ENCODE results near the gene C1RL.

Gene C1RL

GRCh38 chr12:7103837-7104584 lies 5.0 kb downstream of the C1RL start:
- ATAC-seq (replicated peaks) (no peak), DNase-seq (no peak)
- Mint-ChIP-seq H3K36me3 (ENCODE audit: insufficient read depth) (peaks cover 28% of the 10 kb centered on the region), H3K4me1 (ENCODE audit: low read depth in 2 of 2) (peaks cover 40 to 47% of the 10 kb centered on the region in 2 donors), H3K4me3 (no peak overlapping the region), H3K27me3 (no peaks in the 10 kb centered on the region), H3K27ac (peak overlapping the region in 1 of 2 donors; percentile 39), H3K9me3 (peaks cover 3 to 11% of the 10 kb centered on the region in 2 donors)

- DNase-seq, result no peak
- H3K27me3 Mint-ChIP-seq, result no peaks in the 10 kb centered on the region
- peak overlapping the region; percentile 41 to 70 for H3K27ac Mint-ChIP-seq
- peaks cover 3 to 11% of the 10 kb centered on the region in 2 donors for H3K9me3 Mint-ChIP-seq
- peaks cover 17% of the 10 kb centered on the region for H3K36me3 Mint-ChIP-seq (ENCODE audit: insufficient read depth)
- ATAC-seq (replicated peaks), result no peak
- H3K4me3 Mint-ChIP-seq, result no peak overlapping the region
- H3K4me1 Mint-ChIP-seq (ENCODE audit: low read depth in 2 of 2), result peaks cover 29 to 41% of the 10 kb centered on the region in 2 donors
Measured at GRCh38 chr12:7102582-7102981, 6.4 kb downstream of the C1RL start.

- Mint-ChIP-seq H3K27me3 (no peaks in the 10 kb centered on the region), H3K9me3 (peaks cover 3 to 11% of the 10 kb centered on the region in 2 donors), H3K4me1 (ENCODE audit: low read depth in 2 of 2) (peaks cover 28 to 36% of the 10 kb centered on the region in 2 donors), H3K4me3 (no peak overlapping the region), H3K36me3 (ENCODE audit: insufficient read depth) (peaks cover 17% of the 10 kb centered on the region), H3K27ac (peak overlapping the region; percentile 41 to 70)
- no peak for ATAC-seq (replicated peaks)
- no peak for DNase-seq
Measured at GRCh38 chr12:7101694-7102131, 7.3 kb downstream of the C1RL start.

- H3K9me3 Mint-ChIP-seq, result peaks cover 3 to 9% of the 10 kb centered on the region in 2 donors
- peaks cover 24 to 30% of the 10 kb centered on the region in 2 donors for H3K4me1 Mint-ChIP-seq (ENCODE audit: low read depth in 2 of 2)
- no peaks in the 10 kb centered on the region for H3K27me3 Mint-ChIP-seq
- H3K36me3 Mint-ChIP-seq (ENCODE audit: insufficient read depth), result peaks cover 17% of the 10 kb centered on the region
- peak overlapping the region in 1 of 2 donors; percentile 70 for H3K27ac Mint-ChIP-seq
- ATAC-seq (replicated peaks) (no peak), DNase-seq (no peak)
- H3K4me3 Mint-ChIP-seq, result no peak overlapping the region
Measured at GRCh38 chr12:7101047-7101693, 7.8 kb downstream of the C1RL start.

GRCh38 chr12:7100239-7100638 lies 8.8 kb downstream of the C1RL start:
- no peaks in the 10 kb centered on the region for H3K9me3 Mint-ChIP-seq
- no peaks in the 10 kb centered on the region for H3K27me3 Mint-ChIP-seq
- no peak overlapping the region for H3K27ac Mint-ChIP-seq

GRCh38 chr12:7099290-7099996 lies 9.6 kb downstream of the C1RL start:
- ATAC-seq (replicated peaks) (no peak), DNase-seq (no peak)
- no peaks in the 10 kb centered on the region for H3K27me3 Mint-ChIP-seq
- peaks cover 14% of the 10 kb centered on the region for H3K36me3 Mint-ChIP-seq (ENCODE audit: insufficient read depth)
- H3K9me3 Mint-ChIP-seq, result no peaks in the 10 kb centered on the region
- H3K27ac Mint-ChIP-seq, result no peak overlapping the region
- no peak overlapping the region for H3K4me3 Mint-ChIP-seq
- peaks cover 15 to 20% of the 10 kb centered on the region in 2 donors for H3K4me1 Mint-ChIP-seq (ENCODE audit: low read depth in 2 of 2)

More at GRCh38 chr12:7100239-7100638, 8.8 kb downstream of the C1RL start:
- DNase-seq, result no peak
- H3K4me3 Mint-ChIP-seq, result no peak overlapping the region
- no peak for ATAC-seq (replicated peaks)
- H3K36me3 Mint-ChIP-seq (ENCODE audit: insufficient read depth), result peaks cover 16% of the 10 kb centered on the region
- peaks cover 17 to 21% of the 10 kb centered on the region in 2 donors for H3K4me1 Mint-ChIP-seq (ENCODE audit: low read depth in 2 of 2)

- ATAC-seq (replicated peaks), result no peak
- Mint-ChIP-seq H3K4me3 (no peak overlapping the region), H3K9me3 (no peaks in the 10 kb centered on the region), H3K36me3 (ENCODE audit: insufficient read depth) (peaks cover 14% of the 10 kb centered on the region), H3K4me1 (ENCODE audit: low read depth in 2 of 2) (peaks cover 10 to 12% of the 10 kb centered on the region in 2 donors), H3K27ac (no peak overlapping the region), H3K27me3 (no peaks in the 10 kb centered on the region)
- no peak for DNase-seq
Measured at GRCh38 chr12:7096979-7097378, 12.0 kb downstream of the C1RL start.

GRCh38 chr12:7096006-7096932 lies 12.7 kb downstream of the C1RL start:
- H3K27me3 Mint-ChIP-seq, result no peaks in the 10 kb centered on the region
- ATAC-seq (replicated peaks), result no peak
- H3K27ac Mint-ChIP-seq, result peak overlapping the region; percentile 55 to 73
- H3K4me3 Mint-ChIP-seq, result no peak overlapping the region
- H3K9me3 Mint-ChIP-seq, result no peaks in the 10 kb centered on the region
- H3K4me1 Mint-ChIP-seq (ENCODE audit: low read depth in 2 of 2), result peaks cover 10 to 13% of the 10 kb centered on the region in 2 donors
- peaks cover 10% of the 10 kb centered on the region for H3K36me3 Mint-ChIP-seq (ENCODE audit: insufficient read depth)
- no peak for DNase-seq

- Mint-ChIP-seq H3K27ac (peak overlapping the region in 1 of 2 donors; percentile 13), H3K27me3 (peaks cover 6 to 10% of the 10 kb centered on the region in 2 donors), H3K9me3 (no peaks in the 10 kb centered on the region), H3K4me1 (ENCODE audit: low read depth in 2 of 2) (peaks cover 10 to 12% of the 10 kb centered on the region in 2 donors), H3K36me3 (ENCODE audit: insufficient read depth) (peaks cover 2% of the 10 kb centered on the region), H3K4me3 (no peak overlapping the region)
- no peak for ATAC-seq (replicated peaks)
- DNase-seq, result no peak
Measured at GRCh38 chr12:7093892-7094291, 15.1 kb downstream of the C1RL start.

GRCh38 chr12:7093486-7093885 lies 15.5 kb downstream of the C1RL start:
- Mint-ChIP-seq H3K4me3 (no peak overlapping the region), H3K9me3 (no peaks in the 10 kb centered on the region), H3K4me1 (ENCODE audit: low read depth in 2 of 2) (peaks cover 10 to 12% of the 10 kb centered on the region in 2 donors), H3K27ac (no peak overlapping the region), H3K27me3 (peaks cover 6 to 10% of the 10 kb centered on the region in 2 donors), H3K36me3 (ENCODE audit: insufficient read depth) (peaks cover 2% of the 10 kb centered on the region)
- DNase-seq (no peak), ATAC-seq (replicated peaks) (no peak)

GRCh38 chr12:7092986-7093460 lies 16.0 kb downstream of the C1RL start:
- Mint-ChIP-seq H3K4me1 (ENCODE audit: low read depth in 2 of 2) (peaks cover 10 to 12% of the 10 kb centered on the region in 2 donors), H3K4me3 (peak overlapping the region in 1 of 2 donors; percentile 82), H3K9me3 (no peaks in the 10 kb centered on the region), H3K36me3 (ENCODE audit: insufficient read depth) (peaks cover 2% of the 10 kb centered on the region), H3K27ac (peak overlapping the region in 1 of 2 donors; percentile 82), H3K27me3 (peaks cover 6 to 10% of the 10 kb centered on the region in 2 donors)
- DNase-seq (no peak), ATAC-seq (replicated peaks) (no peak)

- peak within 1 kb of the TSS; percentile 80 to 82 for H3K4me3 Mint-ChIP-seq
- peak within 1 kb of the TSS; percentile 41 to 82 for H3K27ac Mint-ChIP-seq
- H3K9me3 Mint-ChIP-seq, result no peaks in the 10 kb centered on the region
- H3K27me3 Mint-ChIP-seq, result peaks cover 6 to 10% of the 10 kb centered on the region in 2 donors
- peak; percentile 57 to 67 (median 66) for DNase-seq
- ATAC-seq (replicated peaks), result peak; percentile 76
- peaks cover 2% of the 10 kb centered on the region for H3K36me3 Mint-ChIP-seq (ENCODE audit: insufficient read depth)
- peaks cover 10 to 12% of the 10 kb centered on the region in 2 donors for H3K4me1 Mint-ChIP-seq (ENCODE audit: low read depth in 2 of 2)
Measured at GRCh38 chr12:7092229-7092985, 16.6 kb downstream of the C1RL start, which contains the start of gene C1R. Gene C1R, minus strand, starts transcription at chr12:7092445. Its CDS starts 57 bp downstream, at chr12:7092388.
